ENCODE measurements around the gene TECTB.
"Not testable (repeated sequence)": the region's sequence is repeated elsewhere in the genome, so short reads cannot be mapped to it uniquely, and the experiment has no call there.

The TECTB gene

GRCh38 chr10:112283100-112283499, at the start of gene TECTB:
TECTB (plus strand) TSS chr10:112283400; CDS start chr10:112283735, 335 bp downstream.
- DNase-seq = no peak

GRCh38 chr10:112235141-112235540, 48.1 kb upstream of the TECTB start:
- no peak for DNase-seq

- no peak for DNase-seq
These were observed 47.3 kb upstream of the TECTB start for GRCh38 chr10:112235920-112236319.

GRCh38 chr10:112236486-112236885, 46.7 kb upstream of the TECTB start:
- no peak for DNase-seq

- no peak for DNase-seq
These were observed 43.9 kb upstream of the TECTB start for GRCh38 chr10:112239347-112239746.

- no peak for DNase-seq
These were observed 42.8 kb upstream of the TECTB start for GRCh38 chr10:112240441-112240840.

GRCh38 chr10:112241651-112242341, 41.4 kb upstream of the TECTB start:
- DNase-seq = no peak

- no peak for DNase-seq
These were observed 40.4 kb upstream of the TECTB start for GRCh38 chr10:112242769-112243168.

- no peak for DNase-seq
These were observed 39.5 kb upstream of the TECTB start for GRCh38 chr10:112243713-112244112.

GRCh38 chr10:112244197-112244596, 39.0 kb upstream of the TECTB start:
- DNase-seq = no peak

GRCh38 chr10:112247791-112248190, 35.4 kb upstream of the TECTB start:
- no peak for DNase-seq

GRCh38 chr10:112248584-112249295, 34.5 kb upstream of the TECTB start:
- DNase-seq = no peak

GRCh38 chr10:112249722-112250121, 33.5 kb upstream of the TECTB start:
- no peak for DNase-seq

GRCh38 chr10:112250555-112250954, 32.6 kb upstream of the TECTB start:
- DNase-seq = no peak

GRCh38 chr10:112251238-112251637, 32.0 kb upstream of the TECTB start:
- not testable (repeated sequence) for DNase-seq

- DNase-seq = no peak
These were observed 24.8 kb upstream of the TECTB start for GRCh38 chr10:112258407-112258806.

- no peak for DNase-seq
These were observed 23.5 kb upstream of the TECTB start for GRCh38 chr10:112259688-112260087.

- DNase-seq = no peak
These were observed 22.4 kb upstream of the TECTB start for GRCh38 chr10:112260831-112261230.

- no peak for DNase-seq
These were observed 21.8 kb upstream of the TECTB start for GRCh38 chr10:112261281-112261822.

- DNase-seq = no peak
These were observed 20.7 kb upstream of the TECTB start for GRCh38 chr10:112262546-112262945.

- no peak for DNase-seq
These were observed 17.5 kb upstream of the TECTB start for GRCh38 chr10:112265745-112266144.

GRCh38 chr10:112269266-112269665, 13.9 kb upstream of the TECTB start:
- no peak for DNase-seq

- DNase-seq = no peak
These were observed 11.2 kb upstream of the TECTB start for GRCh38 chr10:112271982-112272381.

GRCh38 chr10:112274831-112275230, 8.4 kb upstream of the TECTB start:
- DNase-seq = no peak
